Stimulated activated CD8-positive, alpha-beta memory T cell treated with anti-CD3 and anti-CD28 coated beads, Interleukin-7, amount 100 ng/mL, for 4 hours (primary cell): Measurements from ENCODE around the gene OR56B4.

Source experiments
- DNase-seq, 2 donors: peaks; one replicate each; pipeline ENCODE4 v3.0.0-alpha.2; 2020; ENCODE audit warnings: low read depth in 2 of 2

The OR56B4 gene

GRCh38 chr11:6151117-6151516 lies 43.6 kb downstream of the OR56B4 start:
- DNase-seq: no peak

GRCh38 chr11:6152126-6152525 lies 44.6 kb downstream of the OR56B4 start:
- DNase-seq: no peak

DNA sequence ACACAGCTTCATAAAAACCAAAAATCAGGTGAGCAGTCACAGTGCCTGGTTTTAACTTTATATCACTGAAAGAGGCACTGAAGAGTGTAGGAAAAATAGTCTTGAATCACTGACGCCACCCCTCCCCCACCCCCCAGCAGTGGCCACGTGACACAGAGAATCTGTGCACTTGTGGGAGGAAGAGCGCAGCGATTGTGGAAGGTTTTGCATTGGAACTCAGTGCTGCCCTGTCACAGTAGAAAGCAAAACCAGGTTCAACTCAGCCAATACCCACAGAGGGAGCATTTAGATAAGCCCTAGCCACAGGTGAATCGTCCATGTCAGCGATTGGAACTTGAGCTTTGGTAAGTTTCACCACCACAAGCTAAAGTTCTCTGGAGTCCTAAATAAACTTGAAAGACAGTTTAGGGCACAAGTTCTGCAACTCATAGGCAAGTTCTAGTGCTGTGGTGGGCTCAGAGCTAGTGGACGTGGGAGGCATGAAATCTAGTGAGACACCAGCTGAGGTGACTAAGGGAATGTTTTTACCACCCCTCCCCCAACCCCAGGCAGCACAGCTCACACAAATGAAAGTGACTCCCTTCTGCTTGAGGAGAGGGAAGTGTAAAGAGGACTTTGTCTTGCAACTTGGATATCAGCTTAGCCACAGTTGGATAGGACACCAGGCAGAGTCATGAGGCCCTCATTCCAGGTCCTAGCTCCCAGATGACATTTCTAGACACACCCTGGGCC lies 49.3 kb downstream of the OR56B4 start:
- no peak for DNase-seq
